ENCODE measurements around the gene NELL2.
"Not testable (repeated sequence)": the region's sequence is repeated elsewhere in the genome, so short reads cannot be mapped to it uniquely, and the experiment has no call there.

The NELL2 gene

DNA sequence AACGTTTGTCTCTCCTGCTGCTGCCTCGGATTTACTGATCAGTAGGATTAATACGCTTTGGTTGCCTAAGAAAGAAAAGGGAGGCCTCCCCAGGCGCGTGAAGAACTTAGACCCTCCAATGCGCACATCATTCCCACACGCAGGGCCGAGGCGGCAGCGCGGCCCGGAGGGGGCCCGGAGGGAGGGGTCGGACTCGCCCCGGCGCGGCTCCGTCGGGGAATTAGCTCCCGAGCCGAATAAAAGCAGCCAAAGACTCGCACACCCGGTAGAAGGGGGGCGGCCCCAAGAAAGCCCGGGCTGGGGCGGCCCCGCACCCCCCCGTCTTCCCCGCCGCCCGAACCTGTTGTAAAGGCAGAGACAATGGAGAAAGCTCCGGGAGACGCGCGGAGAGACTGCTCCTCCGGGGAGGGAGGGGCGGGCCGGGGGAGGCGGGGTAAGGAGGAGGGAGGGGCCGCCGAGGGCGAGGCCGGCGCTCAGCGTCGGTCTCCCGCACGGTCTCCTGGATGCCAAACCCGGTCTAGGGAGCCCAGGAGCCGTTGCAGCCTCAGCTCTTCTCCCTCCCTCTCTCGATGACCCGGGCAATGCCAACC is at the start of gene NELL2:
TSS of gene NELL2 (minus strand) at position 362 of the 590 bp plus-strand sequence. CDS start 446 bp downstream, outside the sequence.
- no peak for DNase-seq

DNA sequence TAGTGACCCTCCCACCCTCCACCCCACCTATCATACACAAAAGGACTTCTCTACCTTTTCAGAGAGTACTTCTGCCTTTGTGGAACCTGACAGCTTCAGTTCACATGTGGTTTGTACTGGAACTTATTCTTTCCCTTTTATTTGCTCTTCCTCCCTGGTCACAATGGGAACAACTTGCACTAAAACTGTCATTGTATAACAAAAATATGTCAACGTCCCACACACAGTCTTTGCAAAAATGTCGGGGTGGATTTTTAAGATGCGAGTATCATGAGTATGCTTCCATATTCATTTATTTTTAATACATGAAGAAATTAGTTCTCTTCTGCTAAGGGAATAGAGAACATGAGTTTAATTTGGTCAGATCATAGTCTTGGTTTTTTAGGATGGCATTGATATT is 45.6 kb upstream of the NELL2 start:
- DNase-seq: no peak

DNA sequence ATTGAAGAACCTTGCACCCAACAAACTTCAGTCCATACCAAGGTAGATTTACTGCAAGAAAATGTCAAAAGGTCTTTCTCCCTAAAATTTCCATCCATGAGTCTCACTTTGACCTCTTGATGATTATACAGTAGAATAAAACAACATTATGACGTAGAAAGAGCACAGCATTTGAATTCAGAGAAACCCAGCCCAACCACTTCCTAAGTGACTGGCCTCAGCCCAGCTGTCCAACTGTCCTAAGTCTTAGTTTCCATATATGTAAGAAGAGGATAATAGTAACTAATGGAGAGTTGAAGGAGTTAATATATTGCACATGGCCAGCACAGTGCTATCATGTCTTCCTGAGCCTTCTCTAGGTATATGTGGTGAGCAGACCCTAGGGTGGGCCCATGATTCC is 41.0 kb upstream of the NELL2 start:
- no peak for DNase-seq

GRCh38 chr12:44915958-44916357 is 39.8 kb upstream of the NELL2 start:
- no peak for DNase-seq

- DNase-seq: no peak
These were observed 28.2 kb upstream of the NELL2 start for GRCh38 chr12:44904321-44904720.

DNA sequence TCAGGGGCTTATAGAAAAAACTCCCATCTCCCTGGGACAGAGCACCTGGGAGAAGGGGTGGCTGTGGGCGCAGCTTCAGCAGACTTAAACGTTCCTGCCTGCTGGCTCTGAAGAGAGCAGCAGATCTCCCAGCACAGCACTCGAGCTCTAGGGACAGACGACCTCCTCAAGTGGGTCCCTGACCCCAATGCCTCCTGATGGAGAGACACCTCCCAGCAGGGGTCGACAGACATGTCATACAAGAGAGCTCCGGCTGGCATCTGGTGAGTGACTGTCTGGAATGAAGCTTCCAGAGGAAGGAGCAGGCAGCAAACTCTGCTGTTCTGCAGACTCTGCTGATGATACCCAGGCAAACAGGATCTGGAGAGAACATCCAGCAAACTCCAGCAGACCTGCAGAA is 22.0 kb upstream of the NELL2 start:
- DNase-seq: not testable (repeated sequence)

- no peak for DNase-seq
These were observed 13.8 kb upstream of the NELL2 start for GRCh38 chr12:44889926-44890325.

GRCh38 chr12:44889162-44889561 is 13.0 kb upstream of the NELL2 start:
- DNase-seq: no peak

GRCh38 chr12:44885902-44886301 is 9.8 kb upstream of the NELL2 start:
- no peak for DNase-seq

- DNase-seq: no peak
These were observed 5.1 kb upstream of the NELL2 start for GRCh38 chr12:44881197-44881596.

- no peak for DNase-seq
These were observed 662 bp upstream of the NELL2 start for GRCh38 chr12:44876544-44877410.

DNA sequence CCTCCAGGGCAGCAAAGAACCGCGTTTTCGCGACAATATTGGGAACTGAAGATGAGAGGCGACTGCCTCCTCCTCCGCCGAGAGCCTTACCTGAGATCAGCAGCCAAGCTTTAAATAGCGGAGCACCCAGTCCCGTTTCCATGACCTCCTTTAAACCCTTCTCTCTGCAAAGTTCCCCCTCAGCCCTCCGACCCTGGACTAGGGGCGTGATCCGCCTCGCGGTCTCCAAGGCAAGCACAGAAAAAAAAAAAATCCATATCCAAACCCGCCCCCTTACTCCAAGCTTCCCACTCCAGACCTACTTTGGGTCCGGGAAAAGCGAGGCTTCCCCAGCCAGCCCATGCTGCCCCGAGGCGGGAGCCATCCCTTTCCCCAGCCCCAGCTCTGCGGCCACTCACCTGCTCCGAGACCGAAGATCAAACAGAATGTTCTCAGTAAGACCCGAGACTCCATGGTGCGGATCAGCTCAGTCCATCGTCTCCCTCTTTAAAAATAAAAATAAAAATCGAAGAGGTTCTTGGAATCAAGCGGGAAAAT is 630 bp downstream of the NELL2 start:
- DNase-seq: no peak

DNA sequence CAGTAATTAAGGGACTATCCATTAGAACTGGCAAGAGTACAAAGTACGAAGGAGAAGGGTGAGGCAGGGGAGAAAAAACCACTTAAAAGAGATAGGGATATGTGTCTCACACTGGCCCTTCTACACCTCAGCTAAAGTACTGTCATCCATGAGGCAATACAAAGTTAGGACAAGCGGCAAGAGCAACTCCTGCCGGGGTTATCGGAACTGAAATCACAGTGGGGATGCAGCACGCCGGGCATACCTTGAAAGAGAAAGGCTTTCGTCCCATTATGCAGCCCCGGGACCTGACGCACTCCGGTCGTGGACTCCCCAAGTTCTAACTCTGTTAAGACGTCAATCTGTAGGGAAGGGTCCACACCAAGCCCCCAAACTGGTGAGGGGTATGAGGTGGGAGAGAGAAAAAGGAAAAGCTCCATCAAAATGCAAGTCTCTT is 1.1 kb downstream of the NELL2 start:
- no peak for DNase-seq

GRCh38 chr12:44873898-44874297 is 2.2 kb downstream of the NELL2 start:
- DNase-seq: no peak

DNA sequence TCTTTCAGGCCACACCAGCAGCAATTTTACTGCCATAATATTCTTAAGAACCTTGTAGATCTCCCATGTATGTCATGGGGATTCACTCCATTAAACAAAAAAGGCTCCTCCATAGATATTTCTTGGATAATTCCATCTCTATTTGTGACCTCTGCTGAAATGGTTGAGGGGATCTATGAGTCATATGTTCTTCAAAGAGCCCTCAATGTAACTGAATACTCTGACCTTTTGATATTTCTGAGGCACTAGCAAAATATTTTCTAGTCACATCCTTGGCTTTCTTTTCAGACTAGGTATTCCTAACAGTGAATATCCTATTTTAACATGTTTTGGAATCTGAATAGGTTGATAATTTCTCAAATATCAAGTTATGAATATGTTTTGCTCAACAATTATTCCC is 6.6 kb downstream of the NELL2 start:
- DNase-seq: no peak

GRCh38 chr12:44863867-44864266 is 12.2 kb downstream of the NELL2 start:
- DNase-seq: no peak

GRCh38 chr12:44859998-44860689 is 16.0 kb downstream of the NELL2 start:
- no peak for DNase-seq

DNA sequence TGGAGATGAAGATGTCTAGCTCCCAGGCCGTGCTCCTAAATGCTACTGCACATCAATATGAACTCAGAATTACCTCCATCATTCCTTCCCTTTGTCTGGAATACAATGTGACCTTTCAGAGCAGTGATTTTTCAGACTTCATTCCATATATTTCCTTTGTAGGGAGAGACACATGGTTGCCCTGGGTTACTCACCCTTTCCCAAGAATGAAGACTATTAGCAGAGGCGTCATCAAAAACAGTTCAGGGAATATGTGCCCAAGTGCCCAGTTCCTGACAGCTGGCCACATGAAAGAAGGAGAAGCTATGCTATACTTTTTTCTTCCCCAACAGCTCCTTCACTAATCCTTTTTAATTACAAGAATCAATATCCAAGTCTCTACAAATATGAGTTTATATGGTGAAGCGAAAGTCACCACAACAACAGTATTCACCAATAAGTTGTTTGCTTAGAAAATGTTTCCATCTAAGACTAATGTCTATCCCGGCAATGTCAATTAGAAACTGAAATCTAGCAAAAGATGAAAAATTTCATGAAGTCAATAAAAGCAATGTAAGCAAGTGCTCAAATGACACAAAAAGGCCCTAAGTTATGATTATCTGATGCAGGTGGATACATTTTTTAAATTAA is 17.8 kb downstream of the NELL2 start:
- no peak for DNase-seq

GRCh38 chr12:44852483-44852882 is 23.6 kb downstream of the NELL2 start:
- DNase-seq: no peak

GRCh38 chr12:44851586-44851985 is 24.5 kb downstream of the NELL2 start:
- DNase-seq: no peak

DNA sequence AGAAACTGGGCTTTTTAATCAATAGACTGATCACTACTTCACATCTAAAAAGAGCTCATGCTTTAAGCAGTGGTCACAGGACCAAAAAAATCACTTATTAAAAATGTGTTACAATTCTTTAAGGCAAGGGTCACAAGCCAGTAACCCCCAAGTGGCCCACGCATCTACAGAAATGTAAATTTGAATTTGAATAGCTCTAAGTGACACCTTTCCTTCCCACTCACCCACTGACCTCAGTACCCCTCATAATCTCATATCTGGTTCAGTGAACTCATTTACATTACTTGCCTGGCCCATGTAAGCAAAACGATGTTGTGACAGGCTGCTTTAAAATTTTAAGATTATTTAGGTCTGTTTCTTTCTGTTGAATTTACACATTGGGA is 27.4 kb downstream of the NELL2 start:
- no peak for DNase-seq

GRCh38 chr12:44847888-44848702 is 28.0 kb downstream of the NELL2 start:
- no peak for DNase-seq
